HAP-1 (cell line): Measurements from ENCODE around the gene NUP210.
"Not testable (repeated sequence)": the region's sequence is repeated elsewhere in the genome, so short reads cannot be mapped to it uniquely, and the experiment has no call there.

Experiments used
- DNase-seq, 2 experiments: peaks; one replicate each; pipeline ENCODE4 v3.0.0-alpha.2; 2016 to 2020; ENCODE audit warnings: low spot score in 2 of 2
- H3K27me3 ChIP-seq: fragments of 250-450 bp; sonication (Bioruptor Pico); 2 replicates; pipeline ENCODE4 v1.5.1; 2020; ENCODE audit warnings: low read depth, mild to moderate bottlenecking, moderate library complexity
- H3K36me3 ChIP-seq: fragments of 250-450 bp; sonication (Bioruptor Pico); replicated peaks from 2 replicates; pipeline ENCODE4 v1.5.1; 2020; ENCODE audit warnings: mild to moderate bottlenecking
- H3K4me1 ChIP-seq: fragments of 250-450 bp; sonication (Bioruptor Pico); 2 replicates; pipeline ENCODE4 v1.5.1; 2020; ENCODE audit warnings: mild to moderate bottlenecking
- H3K4me3 ChIP-seq: fragments of 250-450 bp; sonication (Bioruptor Pico); 2 replicates; pipeline ENCODE4 v1.5.1; 2020; ENCODE audit warnings: mild to moderate bottlenecking, moderate library complexity
- H3K9me3 ChIP-seq: fragments of 250-450 bp; sonication (Bioruptor Pico); 2 replicates; pipeline ENCODE4 v1.5.1; 2020; ENCODE audit warnings: mild to moderate bottlenecking, moderate library complexity
- in situ Hi-C: fragments of 300-500 bp; cut with MboI; formaldehyde crosslinking; loops from 3 replicates; pipeline ENCODE4 v1.14.3; 2020; ENCODE audit warnings: low sequenced_read_pairs, inconsistent platforms, mixed read lengths

Gene NUP210

DNA sequence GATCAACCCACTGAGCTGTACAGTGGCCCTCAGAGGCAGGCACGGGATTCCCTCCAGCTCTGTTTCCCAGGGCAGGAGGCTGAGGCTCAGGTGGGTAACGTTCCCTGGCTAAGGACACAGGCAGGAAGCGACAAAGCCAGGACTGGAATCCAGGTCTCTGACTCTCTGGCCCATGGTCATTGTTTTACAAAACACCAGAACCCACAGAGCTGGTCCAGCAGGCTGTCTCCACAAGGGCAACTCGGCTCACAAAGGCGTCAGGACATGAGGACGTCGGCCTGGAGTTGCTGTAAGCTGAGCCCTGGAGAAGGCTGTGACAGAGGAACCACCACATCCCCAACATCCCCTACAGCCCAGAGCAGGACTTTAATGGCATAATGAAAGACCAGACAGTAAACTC is 30.7 kb downstream of the NUP210 start:
- Histone ChIP-seq H3K36me3 (peaks cover 99% of the 10 kb centered on the region), H3K4me3 (no peak overlapping the region), H3K27me3 (no peaks in the 10 kb centered on the region), H3K4me1 (no peaks in the 10 kb centered on the region), H3K9me3 (no peaks in the 10 kb centered on the region)
- in situ Hi-C loops, result no loop called here
- no peak for DNase-seq

DNA sequence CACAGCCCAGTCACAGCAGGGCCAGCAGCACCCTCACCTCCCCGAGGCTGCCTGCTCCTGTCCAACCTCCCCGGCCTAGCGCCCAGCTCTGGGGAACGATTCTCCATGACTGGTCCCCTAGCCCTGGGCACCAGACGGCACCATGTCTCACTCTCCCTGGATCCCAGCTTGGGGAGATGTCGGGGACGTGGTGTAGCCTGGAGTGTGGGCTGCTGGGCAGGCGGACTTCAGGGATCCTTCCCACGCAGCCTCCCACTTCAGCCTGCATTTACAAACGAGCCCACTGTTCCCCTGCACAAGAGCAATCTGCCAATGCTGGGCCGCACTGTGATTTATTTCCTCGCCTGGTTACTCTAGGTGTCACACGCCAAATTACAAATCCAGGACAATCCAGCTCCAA is 31.3 kb downstream of the NUP210 start:
- in situ Hi-C loops, result no loop called here
- peaks cover 99% of the 10 kb centered on the region for H3K36me3 ChIP-seq
- H3K9me3 ChIP-seq, result no peaks in the 10 kb centered on the region
- no peak overlapping the region for H3K4me3 ChIP-seq
- DNase-seq, result no peak
- no peaks in the 10 kb centered on the region for H3K27me3 ChIP-seq
- no peaks in the 10 kb centered on the region for H3K4me1 ChIP-seq

DNA sequence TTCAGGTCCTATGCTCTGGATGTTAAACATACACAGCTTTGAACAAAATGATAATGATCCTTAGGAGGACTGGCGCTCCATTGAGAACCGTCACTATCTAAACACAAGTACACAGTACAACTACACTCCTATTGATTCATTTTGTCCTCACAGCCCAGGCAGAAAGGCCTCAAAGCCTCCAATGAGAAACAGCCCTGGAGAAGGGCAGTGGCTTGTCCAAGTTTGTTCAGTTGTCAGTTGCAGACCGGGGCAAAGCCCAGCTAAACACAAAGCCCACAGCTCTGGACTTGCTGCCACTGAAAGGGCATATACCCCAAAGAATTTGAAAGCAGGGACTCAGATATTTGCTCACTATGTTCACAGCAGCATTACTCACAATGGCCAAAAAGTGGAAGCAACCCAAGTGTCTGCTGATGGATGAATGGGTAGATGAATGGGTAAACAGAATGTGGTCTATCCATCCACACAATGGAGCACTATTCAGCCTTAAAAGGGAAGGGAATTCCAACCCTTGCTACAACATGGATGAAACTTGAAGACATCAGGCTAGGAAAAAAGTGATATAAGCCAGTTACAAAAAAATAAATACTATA is 34.7 kb downstream of the NUP210 start:
- Histone ChIP-seq H3K27me3 (no peaks in the 10 kb centered on the region), H3K9me3 (no peaks in the 10 kb centered on the region), H3K4me1 (no peaks in the 10 kb centered on the region), H3K36me3 (peaks cover 96% of the 10 kb centered on the region), H3K4me3 (no peak overlapping the region)
- DNase-seq, result no peak
- in situ Hi-C loops, result no loop called here

DNA sequence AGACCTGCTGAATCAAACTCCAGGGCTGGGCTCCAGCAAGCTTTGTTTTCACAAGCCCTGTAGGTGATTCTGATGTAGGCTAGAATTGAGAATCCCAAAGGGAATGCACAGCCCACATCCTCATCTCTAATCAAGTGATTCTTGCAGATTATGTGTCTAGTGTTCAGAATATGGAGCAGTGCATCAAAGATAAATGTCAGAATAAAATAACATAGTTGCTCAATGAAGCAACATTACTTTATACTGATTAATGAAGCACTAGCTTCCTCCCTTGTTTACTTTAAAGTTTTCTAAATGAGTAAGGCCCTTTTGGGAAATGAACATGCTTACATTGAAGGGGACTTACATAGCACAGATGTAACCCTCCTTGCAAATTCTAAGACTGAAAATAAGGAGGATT is 39.2 kb downstream of the NUP210 start:
- Histone ChIP-seq H3K4me3 (no peak overlapping the region), H3K36me3 (peaks cover 89% of the 10 kb centered on the region), H3K9me3 (no peaks in the 10 kb centered on the region), H3K4me1 (no peaks in the 10 kb centered on the region), H3K27me3 (no peaks in the 10 kb centered on the region)
- in situ Hi-C loops, result no loop called here
- no peak for DNase-seq

DNA sequence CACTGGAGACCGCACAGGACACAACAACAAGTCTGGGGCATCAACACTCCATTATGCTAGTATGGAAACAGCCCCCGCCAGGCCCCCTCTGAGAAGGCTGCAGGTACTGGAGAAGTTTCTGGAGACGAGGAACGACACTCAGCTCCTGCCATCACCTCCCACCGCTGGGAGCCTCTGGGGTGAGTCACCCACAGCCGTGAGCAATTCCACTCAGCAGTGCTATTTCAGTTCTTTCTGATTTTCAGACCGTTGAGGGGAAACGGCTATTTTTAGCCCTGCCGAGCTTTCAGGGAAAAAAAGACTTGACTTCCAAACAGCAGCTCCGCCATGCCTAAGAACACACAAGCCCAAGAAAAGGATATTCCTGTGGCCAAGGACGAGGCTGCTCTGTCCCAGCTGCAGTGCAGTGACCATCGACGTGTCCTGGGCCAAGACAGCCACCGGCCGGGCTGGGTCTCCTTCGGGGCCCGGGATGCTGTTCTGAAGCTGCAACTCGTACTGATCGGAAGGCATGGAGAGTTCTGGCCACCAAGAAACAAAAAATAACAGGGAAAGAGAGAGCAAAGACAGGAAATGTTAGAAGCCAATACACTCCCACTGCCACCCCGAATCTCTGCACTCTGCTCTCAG is 40.8 kb downstream of the NUP210 start:
- in situ Hi-C loops, result no loop called here
- H3K4me1 ChIP-seq, result no peaks in the 10 kb centered on the region
- H3K9me3 ChIP-seq, result no peaks in the 10 kb centered on the region
- H3K27me3 ChIP-seq, result no peaks in the 10 kb centered on the region
- DNase-seq, result no peak
- H3K36me3 ChIP-seq, result peaks cover 86% of the 10 kb centered on the region
- H3K4me3 ChIP-seq, result no peak overlapping the region

DNA sequence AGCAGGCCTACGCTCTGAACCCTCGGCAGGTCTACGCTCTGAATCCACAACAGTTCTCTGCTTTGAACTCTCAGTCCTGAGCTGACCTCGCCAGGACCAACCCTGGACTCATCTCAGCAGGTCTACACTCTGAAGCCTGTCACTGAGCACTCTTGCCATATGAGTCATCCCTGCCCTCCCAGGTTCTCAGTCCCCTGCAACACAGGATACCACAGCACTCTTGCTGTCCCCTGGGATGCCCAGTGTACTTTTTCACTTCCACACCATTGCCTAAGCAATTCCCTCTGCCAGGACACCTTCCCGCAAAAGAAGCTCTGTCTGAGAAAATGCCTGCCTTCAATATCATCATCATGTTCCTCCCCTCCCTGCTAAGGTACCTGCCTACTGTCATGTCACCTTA is 42.0 kb downstream of the NUP210 start:
- Histone ChIP-seq H3K4me1 (no peaks in the 10 kb centered on the region), H3K4me3 (no peak overlapping the region), H3K9me3 (no peaks in the 10 kb centered on the region), H3K27me3 (no peaks in the 10 kb centered on the region), H3K36me3 (peaks cover 89% of the 10 kb centered on the region)
- no peak for DNase-seq
- in situ Hi-C loops, result no loop called here

DNA sequence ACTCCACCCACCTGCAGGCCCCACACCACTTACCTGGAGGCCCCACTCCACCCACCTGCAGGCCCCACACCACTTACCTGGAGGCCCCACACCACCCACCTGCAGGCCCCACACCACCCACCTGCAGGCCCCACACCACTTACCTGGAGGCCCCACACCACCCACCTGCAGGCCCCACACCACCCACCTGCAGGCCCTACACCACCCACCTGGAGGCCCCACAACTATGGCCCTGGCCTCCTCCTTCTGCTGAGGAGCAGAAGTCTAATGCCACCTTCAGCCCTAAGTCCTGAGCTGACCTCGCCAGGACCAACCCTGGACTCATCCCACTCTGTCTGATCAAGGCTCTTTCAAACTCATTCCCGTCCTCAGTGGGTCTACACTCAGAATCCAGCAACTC is 42.4 kb downstream of the NUP210 start:
- H3K9me3 ChIP-seq, H3K27me3 ChIP-seq, in situ Hi-C loops, H3K4me1 ChIP-seq, DNase-seq, H3K4me3 ChIP-seq: not testable (repeated sequence)
- H3K36me3 ChIP-seq, result peaks cover 89% of the 10 kb centered on the region

DNA sequence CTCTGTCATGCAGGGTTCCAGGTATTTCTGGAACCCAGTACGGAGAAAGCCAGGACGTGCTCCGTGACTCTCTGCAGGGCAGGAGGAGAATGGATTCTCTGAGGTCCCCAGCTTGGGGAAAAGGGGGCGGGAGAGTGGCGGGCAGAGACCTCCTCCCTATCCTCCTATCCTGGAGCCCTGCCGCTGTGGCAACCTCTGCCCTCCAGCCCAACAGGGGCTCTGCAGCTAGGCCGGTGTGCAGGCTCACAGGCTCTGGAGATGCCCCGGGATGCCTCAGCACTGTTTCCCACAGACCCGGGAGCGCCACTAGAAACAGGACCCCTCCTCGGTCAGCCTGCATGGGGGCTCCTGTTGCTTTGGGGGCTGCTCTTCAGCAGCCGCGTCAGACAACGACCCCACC is 43.1 kb downstream of the NUP210 start:
- in situ Hi-C loops, result no loop called here
- Histone ChIP-seq H3K27me3 (no peaks in the 10 kb centered on the region), H3K36me3 (peaks cover 89% of the 10 kb centered on the region), H3K4me3 (no peak overlapping the region), H3K9me3 (no peaks in the 10 kb centered on the region), H3K4me1 (no peaks in the 10 kb centered on the region)
- DNase-seq, result no peak

DNA sequence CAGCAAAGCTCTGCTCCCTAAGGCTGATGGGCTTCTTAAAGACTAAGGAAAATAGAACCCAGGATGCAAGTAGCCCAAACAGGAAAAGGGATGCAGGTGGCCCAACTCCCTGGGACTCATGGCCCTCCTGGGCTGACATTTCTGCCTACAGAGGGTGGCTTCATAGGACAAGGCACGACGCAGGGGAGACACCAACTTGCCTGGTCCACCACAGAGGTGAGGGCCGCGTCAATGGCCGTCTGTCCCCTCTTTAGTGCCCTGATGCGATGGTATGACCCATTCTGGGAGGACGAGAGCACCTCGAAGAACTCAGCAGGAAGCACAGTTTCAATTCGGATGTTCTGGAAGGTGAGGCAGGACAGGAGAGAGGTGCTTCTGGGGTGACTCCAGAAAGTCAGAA is 44.0 kb downstream of the NUP210 start:
- no peak for DNase-seq
- Histone ChIP-seq H3K36me3 (peaks cover 90% of the 10 kb centered on the region), H3K4me3 (no peak overlapping the region), H3K4me1 (no peaks in the 10 kb centered on the region), H3K27me3 (no peaks in the 10 kb centered on the region), H3K9me3 (no peaks in the 10 kb centered on the region)
- in situ Hi-C loops, result no loop called here

DNA sequence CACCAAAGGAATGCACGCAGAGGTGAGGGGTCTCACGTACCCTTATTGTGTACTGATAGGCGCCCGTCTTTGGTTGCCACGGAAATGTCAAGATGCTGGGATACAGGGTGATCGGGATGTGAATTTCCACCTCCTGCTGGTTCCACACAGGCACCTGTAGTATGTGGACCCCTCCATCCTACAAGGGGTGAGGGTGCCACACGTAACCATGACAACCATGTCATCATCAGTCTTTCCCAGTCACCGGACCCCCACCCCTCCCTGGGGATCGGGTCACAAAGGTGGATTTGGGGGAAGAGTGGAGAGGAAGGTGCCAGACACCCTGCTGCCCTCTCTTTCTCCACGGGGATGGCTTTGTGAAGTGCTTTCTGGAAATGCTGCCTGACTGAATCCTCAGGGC is 44.7 kb downstream of the NUP210 start:
- Histone ChIP-seq H3K27me3 (no peaks in the 10 kb centered on the region), H3K4me3 (no peak overlapping the region), H3K9me3 (no peaks in the 10 kb centered on the region), H3K4me1 (no peaks in the 10 kb centered on the region), H3K36me3 (peaks cover 90% of the 10 kb centered on the region)
- DNase-seq, result no peak
- in situ Hi-C loops, result no loop called here

DNA sequence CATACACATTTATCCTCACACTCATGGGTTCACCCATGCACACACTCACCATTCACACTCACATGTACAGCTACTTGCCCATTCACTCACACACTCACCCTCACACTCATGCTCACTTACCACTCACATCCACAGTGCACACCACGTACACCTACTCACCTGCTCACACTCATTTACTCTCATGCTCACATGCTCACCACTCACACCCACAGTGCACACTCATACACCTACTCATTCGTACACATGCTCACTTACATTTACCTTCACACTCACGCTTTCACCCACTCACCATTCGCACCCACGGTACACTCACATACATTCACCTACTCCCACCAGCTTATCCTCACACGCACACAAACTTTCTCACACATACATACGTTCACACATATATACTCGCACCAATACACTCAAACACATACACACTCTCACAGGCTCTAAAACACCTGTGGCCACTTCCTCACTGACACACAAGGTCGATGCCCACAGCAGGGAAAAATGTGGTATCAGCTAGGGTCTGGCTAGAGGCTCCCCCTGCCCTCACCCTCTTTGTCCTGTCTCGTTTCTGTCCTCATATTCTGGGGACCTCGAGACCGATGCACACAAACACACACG is 46.0 kb downstream of the NUP210 start:
- Histone ChIP-seq H3K36me3 (peaks cover 90% of the 10 kb centered on the region), H3K4me1 (no peaks in the 10 kb centered on the region), H3K27me3 (no peaks in the 10 kb centered on the region), H3K9me3 (no peaks in the 10 kb centered on the region), H3K4me3 (no peak overlapping the region)
- in situ Hi-C loops, result no loop called here
- DNase-seq, result no peak

DNA sequence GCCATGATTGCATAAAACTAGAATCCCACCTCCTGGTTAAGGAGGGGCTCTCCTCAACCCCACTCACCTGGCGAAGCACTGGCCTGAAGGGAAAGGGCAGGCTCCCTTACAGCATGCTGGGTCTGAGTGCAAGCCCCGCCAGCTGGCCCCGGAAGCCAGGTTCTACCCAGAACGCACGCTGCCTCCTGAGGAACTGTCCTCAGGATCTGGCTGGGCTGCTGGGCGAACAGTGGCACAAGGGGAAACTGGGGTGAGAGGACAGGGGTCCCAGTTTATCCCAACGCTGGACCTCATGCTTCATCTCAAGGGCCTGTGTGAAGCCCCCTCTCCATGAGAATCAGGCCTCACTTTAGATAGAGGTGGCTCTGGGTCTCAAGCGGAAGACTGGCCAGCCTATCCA is 47.5 kb downstream of the NUP210 start:
- in situ Hi-C loops, result no loop called here
- Histone ChIP-seq H3K36me3 (peaks cover 91% of the 10 kb centered on the region), H3K4me1 (no peaks in the 10 kb centered on the region), H3K27me3 (no peaks in the 10 kb centered on the region), H3K4me3 (no peak overlapping the region), H3K9me3 (no peaks in the 10 kb centered on the region)
- no peak for DNase-seq

DNA sequence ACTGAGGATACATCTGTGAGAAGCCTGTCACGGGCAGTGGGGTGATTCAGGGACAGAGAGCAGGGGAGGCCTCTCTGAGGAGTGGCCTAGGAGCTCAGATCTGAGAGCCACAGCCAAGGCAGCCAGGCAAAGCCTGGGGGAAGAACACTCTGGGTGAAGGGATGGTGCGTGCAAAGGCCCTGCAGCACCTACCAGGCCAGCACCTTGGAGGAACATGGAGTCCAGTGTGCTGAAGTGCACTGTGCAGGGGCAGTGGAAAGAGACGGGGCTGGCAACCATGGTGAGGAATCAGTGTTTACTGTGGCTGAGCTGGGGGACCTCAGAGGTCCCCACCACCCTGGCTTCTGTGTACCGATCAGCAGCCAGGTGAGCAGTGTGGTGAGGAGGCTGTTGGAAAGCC is 48.0 kb downstream of the NUP210 start:
- in situ Hi-C loops, result no loop called here

DNA sequence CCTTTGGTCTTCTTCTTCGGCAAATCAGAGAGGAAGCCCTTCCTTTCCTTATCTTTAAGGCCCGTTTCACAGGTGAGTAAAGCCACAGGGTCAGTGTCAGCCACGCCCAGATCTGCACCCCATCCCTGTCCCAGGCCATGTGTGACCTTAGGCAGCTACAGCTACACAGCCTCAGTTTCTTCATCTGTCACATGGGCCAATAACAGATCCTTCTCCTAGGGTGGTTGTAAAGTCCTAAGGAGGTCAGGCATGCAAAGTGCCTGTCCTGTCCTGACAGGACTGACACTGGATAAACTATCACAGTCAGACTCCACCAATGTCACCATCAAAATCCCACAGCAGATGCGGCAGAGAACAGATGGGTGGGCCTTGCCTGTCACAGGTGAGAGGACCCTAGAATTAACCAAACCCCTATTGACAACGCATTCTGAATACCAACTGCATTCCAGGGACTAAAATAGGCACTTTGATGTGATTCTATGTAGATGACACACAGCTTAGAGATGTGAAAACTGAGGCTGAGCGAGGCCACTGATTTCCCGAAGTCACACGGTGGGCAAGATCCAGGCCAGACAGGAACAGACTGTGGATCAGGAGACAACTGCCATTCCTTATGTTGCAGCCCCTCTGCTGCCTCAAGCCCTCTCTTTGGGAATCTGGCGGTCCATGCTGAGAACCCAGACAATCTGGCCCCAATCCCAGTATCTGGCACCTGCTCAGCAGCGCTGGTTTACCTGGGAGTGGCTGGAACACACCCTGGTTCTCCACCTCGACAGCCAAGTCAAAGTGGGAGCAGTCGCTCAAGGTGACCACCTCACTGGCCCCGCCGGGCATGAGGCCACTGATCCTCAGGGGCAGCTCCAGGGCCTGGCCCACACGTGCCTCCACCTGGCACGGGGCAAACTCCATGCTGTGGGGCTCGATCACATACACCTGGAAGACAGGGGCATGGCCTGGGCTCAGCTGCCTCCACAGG is 48.7 kb downstream of the NUP210 start:
- Histone ChIP-seq H3K27me3 (no peaks in the 10 kb centered on the region), H3K4me1 (no peaks in the 10 kb centered on the region), H3K36me3 (peaks cover 92% of the 10 kb centered on the region), H3K4me3 (no peak overlapping the region), H3K9me3 (no peaks in the 10 kb centered on the region)
- DNase-seq, result no peak
- in situ Hi-C loops, result no loop called here

More for the DNA sequence above, 48.0 kb downstream of the NUP210 start:
- Histone ChIP-seq H3K4me3 (no peak overlapping the region), H3K9me3 (no peaks in the 10 kb centered on the region), H3K36me3 (peaks cover 93% of the 10 kb centered on the region), H3K4me1 (no peaks in the 10 kb centered on the region), H3K27me3 (no peaks in the 10 kb centered on the region)
- no peak for DNase-seq
